Prostate gland (tissue), 2 donors: ENCODE results near the gene PRRG4.

Experiments used
- POLR2A ChIP-seq: fragments of 450-650 bp; IDR thresholded peaks from one replicate; pipeline ENCODE4 v1.6.1; 2016; ENCODE audit warnings: antibody characterized with exemption, mild to moderate bottlenecking
- TF ChIP-seq, protein P1 (sequence below), 4 experiments: fragments of 200-600 bp in 2 of 4; fragments of 450-650 bp in 2 of 4; sonication (generic) in 2 of 4; IDR thresholded peaks; 1 replicate in 3 of 4; 2 replicates in 1 of 4; pipeline ENCODE4 v1.5.1; 2016 to 2019; ENCODE audit warnings: antibody characterized with exemption in 4 of 4, mild to moderate bottlenecking in 2 of 4, moderate library complexity in 2 of 4

DNA sequence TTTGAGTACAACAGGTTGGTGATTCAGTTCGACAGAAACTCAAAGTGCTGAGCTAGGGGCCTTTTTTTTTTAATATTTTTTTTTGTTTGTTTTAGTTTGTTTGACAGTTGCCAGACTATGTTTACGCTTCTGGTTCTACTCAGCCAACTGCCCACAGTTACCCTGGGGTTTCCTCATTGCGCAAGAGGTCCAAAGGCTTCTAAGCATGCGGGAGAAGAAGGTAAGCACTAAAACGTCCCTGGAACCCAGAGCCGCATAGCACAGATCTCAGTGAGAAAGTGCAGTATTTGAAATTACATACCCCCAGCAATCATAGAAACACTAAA is 649 bp downstream of the PRRG4 start:
- TF ChIP-seq, protein P1, sequence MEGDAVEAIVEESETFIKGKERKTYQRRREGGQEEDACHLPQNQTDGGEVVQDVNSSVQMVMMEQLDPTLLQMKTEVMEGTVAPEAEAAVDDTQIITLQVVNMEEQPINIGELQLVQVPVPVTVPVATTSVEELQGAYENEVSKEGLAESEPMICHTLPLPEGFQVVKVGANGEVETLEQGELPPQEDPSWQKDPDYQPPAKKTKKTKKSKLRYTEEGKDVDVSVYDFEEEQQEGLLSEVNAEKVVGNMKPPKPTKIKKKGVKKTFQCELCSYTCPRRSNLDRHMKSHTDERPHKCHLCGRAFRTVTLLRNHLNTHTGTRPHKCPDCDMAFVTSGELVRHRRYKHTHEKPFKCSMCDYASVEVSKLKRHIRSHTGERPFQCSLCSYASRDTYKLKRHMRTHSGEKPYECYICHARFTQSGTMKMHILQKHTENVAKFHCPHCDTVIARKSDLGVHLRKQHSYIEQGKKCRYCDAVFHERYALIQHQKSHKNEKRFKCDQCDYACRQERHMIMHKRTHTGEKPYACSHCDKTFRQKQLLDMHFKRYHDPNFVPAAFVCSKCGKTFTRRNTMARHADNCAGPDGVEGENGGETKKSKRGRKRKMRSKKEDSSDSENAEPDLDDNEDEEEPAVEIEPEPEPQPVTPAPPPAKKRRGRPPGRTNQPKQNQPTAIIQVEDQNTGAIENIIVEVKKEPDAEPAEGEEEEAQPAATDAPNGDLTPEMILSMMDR (IDR thresholded peaks at IDR 0.05): no peak
- no peak for TF ChIP-seq POLR2A
